ENCODE data around the gene GRAMD4.

DNA sequence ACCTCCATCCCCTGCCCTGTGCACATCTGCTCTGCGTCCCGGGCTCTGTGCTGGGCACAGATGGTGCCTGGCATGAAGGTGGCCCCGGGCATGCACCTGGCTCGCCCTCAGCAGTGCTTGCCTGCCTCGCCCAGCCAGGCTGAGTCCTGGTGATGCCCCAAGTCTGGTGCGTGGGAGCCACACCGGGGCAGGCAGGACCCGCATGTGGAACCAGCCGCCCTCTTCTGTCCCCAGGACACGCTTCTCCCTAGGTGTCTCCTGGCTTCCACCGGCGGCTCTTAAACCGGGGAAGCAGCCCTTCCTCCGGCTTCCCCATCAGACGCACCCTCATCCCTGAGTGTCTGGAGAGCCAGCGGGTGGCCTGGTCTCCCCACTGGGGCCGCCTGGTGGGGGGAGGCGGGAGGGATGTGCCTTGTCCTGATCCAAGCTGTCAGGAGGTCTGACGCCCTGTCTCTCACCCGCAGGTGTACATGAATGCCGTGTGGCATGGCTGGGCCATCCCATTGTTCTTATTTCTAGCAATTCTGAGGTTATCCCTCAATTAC, 45.0 kb downstream of the GRAMD4 start:
- TF ChIP-seq, protein P1, sequence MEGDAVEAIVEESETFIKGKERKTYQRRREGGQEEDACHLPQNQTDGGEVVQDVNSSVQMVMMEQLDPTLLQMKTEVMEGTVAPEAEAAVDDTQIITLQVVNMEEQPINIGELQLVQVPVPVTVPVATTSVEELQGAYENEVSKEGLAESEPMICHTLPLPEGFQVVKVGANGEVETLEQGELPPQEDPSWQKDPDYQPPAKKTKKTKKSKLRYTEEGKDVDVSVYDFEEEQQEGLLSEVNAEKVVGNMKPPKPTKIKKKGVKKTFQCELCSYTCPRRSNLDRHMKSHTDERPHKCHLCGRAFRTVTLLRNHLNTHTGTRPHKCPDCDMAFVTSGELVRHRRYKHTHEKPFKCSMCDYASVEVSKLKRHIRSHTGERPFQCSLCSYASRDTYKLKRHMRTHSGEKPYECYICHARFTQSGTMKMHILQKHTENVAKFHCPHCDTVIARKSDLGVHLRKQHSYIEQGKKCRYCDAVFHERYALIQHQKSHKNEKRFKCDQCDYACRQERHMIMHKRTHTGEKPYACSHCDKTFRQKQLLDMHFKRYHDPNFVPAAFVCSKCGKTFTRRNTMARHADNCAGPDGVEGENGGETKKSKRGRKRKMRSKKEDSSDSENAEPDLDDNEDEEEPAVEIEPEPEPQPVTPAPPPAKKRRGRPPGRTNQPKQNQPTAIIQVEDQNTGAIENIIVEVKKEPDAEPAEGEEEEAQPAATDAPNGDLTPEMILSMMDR (conservative IDR thresholded peaks at IDR 0.05): no peak
- no peak for TF ChIP-seq EZH2 (IDR thresholded peaks at IDR 0.05; ENCODE audit: low read depth)
